GM06990 (cell line): ENCODE results near the gene ATP13A5.

Experiments used
- DNase-seq: peaks from one replicate; pipeline ENCODE4 v3.0.0-alpha.2; 2011; ENCODE audit not compliant: insufficient read length; ENCODE audit errors: extremely low read depth
- H3K27me3 ChIP-seq: replicated peaks from 2 replicates; pipeline ENCODE4 v1.6.0; 2011; ENCODE audit warnings: low read length; ENCODE audit not compliant: control insufficient read depth, insufficient read depth
- H3K36me3 ChIP-seq: 2 replicates; pipeline ENCODE4 v1.5.1; 2011; ENCODE audit warnings: low read length; ENCODE audit not compliant: control insufficient read depth, insufficient read depth
- H3K4me3 ChIP-seq: replicated peaks from 2 replicates; pipeline ENCODE4 v1.5.1; 2011; ENCODE audit warnings: low read depth, mild to moderate bottlenecking, control low read depth, low read length
- CTCF ChIP-seq: IDR thresholded peaks from 2 replicates; pipeline ENCODE4 v1.5.1; 2011; ENCODE audit warnings: low read length, control low read depth, mild to moderate bottlenecking, inconsistent platforms; ENCODE audit not compliant: insufficient read depth, poor library complexity, severe bottlenecking

Gene ATP13A5

GRCh38 chr3:193310914-193311723 is 67.4 kb downstream of the ATP13A5 start:
- no peak for DNase-seq
- H3K4me3 ChIP-seq, result no peak overlapping the region
- no peaks in the 10 kb centered on the region for H3K36me3 ChIP-seq
- no peak for TF ChIP-seq CTCF
- no peaks in the 10 kb centered on the region; the same call in 1 of the 2 replicates for H3K27me3 ChIP-seq

DNA sequence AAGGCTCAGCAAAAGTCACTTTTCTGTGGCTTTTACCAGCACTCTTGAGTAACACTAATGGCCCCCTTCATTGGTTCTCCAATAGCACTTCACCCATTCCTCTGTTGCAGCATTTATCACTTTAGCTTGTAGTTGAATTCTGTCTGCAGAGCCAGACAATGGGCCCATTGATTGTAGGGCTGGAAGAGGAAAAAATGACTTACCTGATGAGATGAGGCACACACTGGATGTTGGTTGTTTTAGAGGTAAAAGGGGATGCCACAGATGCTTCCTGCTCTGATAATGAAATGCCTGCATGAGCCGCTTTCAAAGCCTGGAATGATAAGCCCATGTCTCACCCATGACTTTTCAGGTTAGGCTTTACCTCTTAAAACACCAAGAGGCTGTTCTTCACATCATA is 73.2 kb downstream of the ATP13A5 start:
- Histone ChIP-seq H3K27me3 (no peaks in the 10 kb centered on the region), H3K4me3 (no peak overlapping the region), H3K36me3 (no peaks in the 10 kb centered on the region)
- DNase-seq, result no peak
- no peak for TF ChIP-seq CTCF

DNA sequence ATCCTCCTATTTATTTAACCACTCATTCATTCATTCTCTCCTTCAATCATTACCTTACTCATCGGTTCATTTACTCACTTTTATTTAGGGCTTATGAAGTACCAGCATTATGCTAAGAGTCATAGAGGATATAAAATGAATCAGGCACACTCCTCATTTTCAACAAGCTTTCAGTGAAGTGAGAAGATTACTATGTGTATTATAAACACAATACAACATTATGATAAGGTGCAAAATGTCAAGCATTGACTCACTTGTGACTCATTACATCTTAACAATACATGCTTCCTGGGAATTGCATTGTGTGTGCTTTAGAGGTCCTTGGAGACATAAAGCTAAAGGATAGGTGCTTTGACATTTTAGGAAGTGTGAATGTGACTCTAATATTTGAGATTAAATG is 77.1 kb downstream of the ATP13A5 start:
- TF ChIP-seq CTCF, result no peak
- no peak for DNase-seq
- H3K27me3 ChIP-seq, result no peaks in the 10 kb centered on the region

GRCh38 chr3:193297421-193297820 is 81.1 kb downstream of the ATP13A5 start:
- no peak for TF ChIP-seq CTCF
- H3K36me3 ChIP-seq, result no peaks in the 10 kb centered on the region
- peak; percentile 1 for DNase-seq
- no peak overlapping the region for H3K4me3 ChIP-seq
- H3K27me3 ChIP-seq, result no peaks in the 10 kb centered on the region

More for the DNA sequence above, 77.1 kb downstream of the ATP13A5 start:
- H3K4me3 ChIP-seq, result no peak overlapping the region
- no peaks in the 10 kb centered on the region for H3K36me3 ChIP-seq

GRCh38 chr3:193295985-193296384 is 82.6 kb downstream of the ATP13A5 start:
- no peak for TF ChIP-seq CTCF
- Histone ChIP-seq H3K27me3 (no peaks in the 10 kb centered on the region), H3K36me3 (no peaks in the 10 kb centered on the region), H3K4me3 (no peak overlapping the region)
- DNase-seq, result no peak
